Measurements from ENCODE around the gene HIBCH. TPM values are rescaled to one million over a fixed set of nuclear protein-coding genes. Genes with fewer than 3 reads are reported as not detected.

Gene HIBCH
- polyA plus RNA-seq, 2 of the 4 experiments (the other 2 are of a cell fraction) = 21.8 to 26.9 TPM

DNA sequence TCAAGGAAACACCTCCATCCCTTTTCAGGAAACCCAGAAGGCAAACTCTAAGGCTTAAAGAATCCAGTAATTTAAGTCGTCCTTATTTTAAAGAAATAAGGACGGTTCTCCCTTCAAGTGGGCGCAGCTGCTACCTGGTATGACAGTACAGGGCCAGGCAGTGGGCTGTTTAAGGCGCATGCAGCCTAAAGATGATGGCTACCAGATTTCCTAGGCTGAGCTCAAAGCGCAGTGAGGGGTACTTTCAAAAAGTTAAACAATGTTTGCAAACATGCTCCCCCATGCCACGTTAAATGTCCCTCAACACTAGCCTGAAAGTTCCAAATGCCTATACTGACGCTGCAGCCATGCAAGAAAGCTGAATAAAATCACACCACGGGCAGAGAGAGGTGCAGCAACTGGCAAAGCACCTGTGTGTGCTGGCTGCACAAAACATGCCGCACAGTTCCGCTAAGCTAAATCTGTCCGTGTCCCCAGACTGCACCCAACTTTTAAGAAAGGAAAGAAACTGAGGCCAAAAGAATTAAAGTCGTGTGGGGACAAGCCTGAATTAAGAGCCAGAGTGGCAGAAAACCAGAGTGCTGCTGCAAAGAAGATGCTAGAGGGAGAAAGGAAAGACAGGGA lies 583 bp downstream of the HIBCH start:
- 12% methylated on average over 12 of the region's 12 CpGs for WGBS (ENCODE audit: missing lambda C conversion rate)
- no peaks in the 10 kb centered on the region for H3K9me3 ChIP-seq
- DNase-seq (ENCODE audit: low read depth in 1 of 2, low spot score in 1 of 2) (no peak), FAIRE-seq (no peak), ATAC-seq (peak; percentile 26 to 33)
- ChIA-PET POLR2A (interaction anchor here (0.6 to 1.2 kb wide), 6 partner anchors 10 to 555 kb away, joined by 3 to 5 read pairs (median 4); partner anchors contain the start of genes ORMDL1 and PMS1), CTCF (interaction anchor here (0.5 to 2.3 kb wide), 14 partner anchors 9 to 485 kb away, joined by 3 to 12 read pairs (median 5); no protein-coding TSS in a partner anchor)
- H3K27ac ChIP-seq = peak overlapping the region; percentile 82 to 91
- TF ChIP-seq BHLHE40 (IDR thresholded peaks at IDR 0.05; ENCODE audit: low read depth, low read length) = no peak
- TF ChIP-seq, protein P1, sequence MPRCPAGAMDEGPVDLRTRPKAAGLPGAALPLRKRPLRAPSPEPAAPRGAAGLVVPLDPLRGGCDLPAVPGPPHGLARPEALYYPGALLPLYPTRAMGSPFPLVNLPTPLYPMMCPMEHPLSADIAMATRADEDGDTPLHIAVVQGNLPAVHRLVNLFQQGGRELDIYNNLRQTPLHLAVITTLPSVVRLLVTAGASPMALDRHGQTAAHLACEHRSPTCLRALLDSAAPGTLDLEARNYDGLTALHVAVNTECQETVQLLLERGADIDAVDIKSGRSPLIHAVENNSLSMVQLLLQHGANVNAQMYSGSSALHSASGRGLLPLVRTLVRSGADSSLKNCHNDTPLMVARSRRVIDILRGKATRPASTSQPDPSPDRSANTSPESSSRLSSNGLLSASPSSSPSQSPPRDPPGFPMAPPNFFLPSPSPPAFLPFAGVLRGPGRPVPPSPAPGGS (IDR thresholded peaks at IDR 0.05) = 0 out of 3 replicates have a peak, but pooled peaks have one; percentile 16
- H3K4me2 ChIP-seq = peak overlapping the region; percentile 70
- H3K4me3 ChIP-seq = peak overlapping the region; percentile 75
- H3K4me1 ChIP-seq = peaks cover 14% of the 10 kb centered on the region

GRCh38 chr2:190318514-190318913 lies 1.1 kb downstream of the HIBCH start:
- POLR2A ChIA-PET = no interaction called here
- ATAC-seq = no peak
- Histone ChIP-seq H3K9me3 (no peaks in the 10 kb centered on the region), H3K4me2 (peak overlapping the region; percentile 70), H3K27ac (peak overlapping the region in 1 of 2 experiments; percentile 91; a peak in 3 of 6 replicates), H3K4me1 (peaks cover 14% of the 10 kb centered on the region), H3K4me3 (peak overlapping the region; percentile 75)
- 82% methylated on average over 4 of the region's 4 CpGs for WGBS (ENCODE audit: missing lambda C conversion rate)
- no peak for FAIRE-seq
- DNase-seq (ENCODE audit: low read depth in 1 of 2, low spot score in 1 of 2) = no peak
- no peak for TF ChIP-seq MAFK (IDR thresholded peaks at IDR 0.05; ENCODE audit: partially characterized antibody)
- no peak for TF ChIP-seq RARB (CRISPR knock-in tag; IDR thresholded peaks at IDR 0.05)
- no peak for TF ChIP-seq SMC3 (IDR thresholded peaks at IDR 0.05)
- TF ChIP-seq FOXS1 (CRISPR knock-in tag; IDR thresholded peaks at IDR 0.05) = no peak
- no peak for TF ChIP-seq MAZ (IDR thresholded peaks at IDR 0.05; ENCODE audit: borderline replicate concordance, low read depth, low read length)
- TF ChIP-seq EHF (CRISPR knock-in tag; IDR thresholded peaks at IDR 0.05) = no peak
- TF ChIP-seq HOXB5 (CRISPR knock-in tag; IDR thresholded peaks at IDR 0.05) = no peak
- no peak for TF ChIP-seq MYC (IDR thresholded peaks at IDR 0.05; ENCODE audit: borderline replicate concordance, low read length)
- no peak for TF ChIP-seq RCOR1 (IDR thresholded peaks at IDR 0.05; ENCODE audit: low read depth, low read length)
- no peak for TF ChIP-seq BHLHE40 (IDR thresholded peaks at IDR 0.05; ENCODE audit: low read depth, low read length)
- no peak for TF ChIP-seq ZFP36 (IDR thresholded peaks at IDR 0.05; ENCODE audit: borderline replicate concordance, partially characterized antibody)
- CTCF ChIA-PET = interaction anchor here (1.2 to 2.3 kb wide), 5 partner anchors 26 to 485 kb away, joined by 3 to 11 read pairs (median 9); no protein-coding TSS in a partner anchor

- TF ChIP-seq POLR2A (IDR thresholded peaks at IDR 0.05; ENCODE audit: low read length) (no peak), NFE2L2 (conservative IDR thresholded peaks at IDR 0.05; ENCODE audit: low read length) (no peak), MYC (IDR thresholded peaks at IDR 0.05; ENCODE audit: borderline replicate concordance, low read length) (no peak), SMC3 (IDR thresholded peaks at IDR 0.05) (no peak), FOSL2 (IDR thresholded peaks at IDR 0.05) (no peak), FOSL2 (CRISPR knock-in tag; IDR thresholded peaks at IDR 0.05) (no peak)
- Histone ChIP-seq H3K4me1 (peaks cover 11% of the 10 kb centered on the region), H3K27ac (no peak overlapping the region), H3K9me3 (no peaks in the 10 kb centered on the region), H3K4me2 (no peak overlapping the region), H3K4me3 (no peak overlapping the region)
- ChIA-PET POLR2A (no interaction called here), CTCF (interaction anchor here (0.9 to 1.5 kb wide), 3 partner anchors 39 to 233 kb away, joined by 3 to 5 read pairs (median 5); no protein-coding TSS in a partner anchor)
- no peak for DNase-seq (ENCODE audit: low read depth in 1 of 2, low spot score in 1 of 2)
- no peak for FAIRE-seq
- WGBS (ENCODE audit: missing lambda C conversion rate) = 68% methylated on average over 2 of the region's 2 CpGs
- no peak for ATAC-seq
These were observed 4.4 kb downstream of the HIBCH start for GRCh38 chr2:190315273-190315672.

DNA sequence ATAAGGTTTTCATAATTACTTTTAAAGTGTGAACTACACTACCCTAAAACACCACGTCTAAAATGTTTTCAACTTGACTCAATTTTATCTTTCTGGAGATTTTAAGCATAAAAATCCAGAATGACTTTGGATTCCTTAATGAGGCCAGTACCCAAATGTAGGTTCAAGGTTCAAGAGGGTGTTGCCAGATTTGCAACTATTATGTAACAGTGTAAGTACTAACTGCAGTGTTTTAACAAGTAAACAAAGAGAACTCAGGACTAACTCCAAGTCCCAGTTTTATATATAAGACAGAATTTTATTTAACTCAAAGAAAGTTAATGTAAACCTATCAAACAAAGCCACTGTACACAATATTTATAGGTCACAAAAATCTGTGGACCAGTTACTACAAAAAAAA lies 5.7 kb downstream of the HIBCH start:
- CTCF ChIA-PET = interaction anchor here (0.8 to 2.5 kb wide), 6 partner anchors 14 to 365 kb away, joined by 3 to 6 read pairs (median 4); no protein-coding TSS in a partner anchor
- POLR2A ChIA-PET = no interaction called here

More for the DNA sequence above, 5.7 kb downstream of the HIBCH start:
- Histone ChIP-seq H3K4me3 (no peak overlapping the region), H3K4me1 (peaks cover 9% of the 10 kb centered on the region; the same call in 1 of the 3 replicates), H3K9me3 (no peaks in the 10 kb centered on the region), H3K4me2 (no peak overlapping the region), H3K27ac (no peak overlapping the region)
- DNase-seq (ENCODE audit: low read depth in 1 of 2, low spot score in 1 of 2) (no peak), ATAC-seq (no peak), FAIRE-seq (no peak)
- no peak for TF ChIP-seq REST (IDR thresholded peaks at IDR 0.05)
- TF ChIP-seq MYC (IDR thresholded peaks at IDR 0.05; ENCODE audit: borderline replicate concordance, low read length) = no peak
- no peak for TF ChIP-seq RFX5 (IDR thresholded peaks at IDR 0.05)
- no peak for TF ChIP-seq ZNF302 (CRISPR knock-in tag; IDR thresholded peaks at IDR 0.05)
- TF ChIP-seq USF2 (IDR thresholded peaks at IDR 0.05) = no peak
- TF ChIP-seq HES2 (IDR thresholded peaks at IDR 0.05) = no peak
- no peak for TF ChIP-seq FOSB (CRISPR knock-in tag; IDR thresholded peaks at IDR 0.05)
- no peak for TF ChIP-seq KDM1A (IDR thresholded peaks at IDR 0.05; ENCODE audit: low read depth)
- TF ChIP-seq FOSL2 (IDR thresholded peaks at IDR 0.05) = no peak
- no peak for TF ChIP-seq FOSL2 (CRISPR knock-in tag; IDR thresholded peaks at IDR 0.05)
- no peak for TF ChIP-seq RARB (CRISPR knock-in tag; IDR thresholded peaks at IDR 0.05)
- no peak for TF ChIP-seq CBX8 (IDR thresholded peaks at IDR 0.05)
- 79% methylated on average over 1 of the region's 1 CpG for WGBS (ENCODE audit: missing lambda C conversion rate)

Data from A549 (cell line).